Measurements from ENCODE around the gene GAL.

GAL gene

GRCh38 chr11:68658097-68658496 lies 26.2 kb upstream of the GAL start:
- no peak for FAIRE-seq
- DNase-seq (ENCODE audit: insufficient read length, low spot score), result no peak
- TF ChIP-seq POLR2A (IDR thresholded peaks at IDR 0.05; ENCODE audit: low read depth, low read length) (no peak), POU2F2 (IDR thresholded peaks at IDR 0.05; ENCODE audit: low read depth, low read length) (no peak), POLR2AphosphoS5 (IDR thresholded peaks at IDR 0.05; ENCODE audit: low read depth, low read length) (no peak), SPI1 (IDR thresholded peaks at IDR 0.05; ENCODE audit: low read depth, low read length) (no peak), PAX5 (IDR thresholded peaks at IDR 0.05; ENCODE audit: insufficient read depth, low read length, severe bottlenecking) (no peak), TAF1 (IDR thresholded peaks at IDR 0.05; ENCODE audit: low read depth, low read length) (no peak)

- FAIRE-seq (no peak), DNase-seq (ENCODE audit: insufficient read length, low spot score) (no peak)
- TF ChIP-seq POU2F2 (IDR thresholded peaks at IDR 0.05; ENCODE audit: low read depth, low read length), result no peak
- no peak for TF ChIP-seq POLR2AphosphoS5 (IDR thresholded peaks at IDR 0.05; ENCODE audit: low read depth, low read length)
- no peak for TF ChIP-seq SPI1 (IDR thresholded peaks at IDR 0.05; ENCODE audit: low read depth, low read length)
- no peak for TF ChIP-seq PAX5 (IDR thresholded peaks at IDR 0.05; ENCODE audit: insufficient read depth, low read length, severe bottlenecking)
- TF ChIP-seq TAF1 (IDR thresholded peaks at IDR 0.05; ENCODE audit: low read depth, low read length), result no peak
- no peak for TF ChIP-seq POLR2A (IDR thresholded peaks at IDR 0.05; ENCODE audit: low read depth, low read length)
Measured at GRCh38 chr11:68658661-68659060, 25.7 kb upstream of the GAL start.

GRCh38 chr11:68659158-68659921 lies 25.0 kb upstream of the GAL start:
- TF ChIP-seq PAX5 (IDR thresholded peaks at IDR 0.05; ENCODE audit: insufficient read depth, low read length, severe bottlenecking) (no peak), SPI1 (IDR thresholded peaks at IDR 0.05; ENCODE audit: low read depth, low read length) (no peak), TAF1 (IDR thresholded peaks at IDR 0.05; ENCODE audit: low read depth, low read length) (no peak), POLR2AphosphoS5 (IDR thresholded peaks at IDR 0.05; ENCODE audit: low read depth, low read length) (no peak), POLR2A (IDR thresholded peaks at IDR 0.05; ENCODE audit: low read depth, low read length) (no peak), POU2F2 (IDR thresholded peaks at IDR 0.05; ENCODE audit: low read depth, low read length) (no peak)
- FAIRE-seq (no peak), DNase-seq (ENCODE audit: insufficient read length, low spot score) (no peak)

- DNase-seq (ENCODE audit: insufficient read length, low spot score) (no peak), FAIRE-seq (no peak)
- no peak for TF ChIP-seq POLR2A (IDR thresholded peaks at IDR 0.05; ENCODE audit: low read depth, low read length)
- no peak for TF ChIP-seq POU2F2 (IDR thresholded peaks at IDR 0.05; ENCODE audit: low read depth, low read length)
- TF ChIP-seq POLR2AphosphoS5 (IDR thresholded peaks at IDR 0.05; ENCODE audit: low read depth, low read length), result no peak
- no peak for TF ChIP-seq PAX5 (IDR thresholded peaks at IDR 0.05; ENCODE audit: insufficient read depth, low read length, severe bottlenecking)
- no peak for TF ChIP-seq SPI1 (IDR thresholded peaks at IDR 0.05; ENCODE audit: low read depth, low read length)
- TF ChIP-seq TAF1 (IDR thresholded peaks at IDR 0.05; ENCODE audit: low read depth, low read length), result no peak
Measured at GRCh38 chr11:68660066-68660810, 24.1 kb upstream of the GAL start.

- FAIRE-seq (no peak), DNase-seq (ENCODE audit: insufficient read length, low spot score) (no peak)
- no peak for TF ChIP-seq POU2F2 (IDR thresholded peaks at IDR 0.05; ENCODE audit: low read depth, low read length)
- TF ChIP-seq PAX5 (IDR thresholded peaks at IDR 0.05; ENCODE audit: insufficient read depth, low read length, severe bottlenecking), result no peak
- TF ChIP-seq POLR2AphosphoS5 (IDR thresholded peaks at IDR 0.05; ENCODE audit: low read depth, low read length), result no peak
- TF ChIP-seq POLR2A (IDR thresholded peaks at IDR 0.05; ENCODE audit: low read depth, low read length), result no peak
- TF ChIP-seq TAF1 (IDR thresholded peaks at IDR 0.05; ENCODE audit: low read depth, low read length), result no peak
- TF ChIP-seq SPI1 (IDR thresholded peaks at IDR 0.05; ENCODE audit: low read depth, low read length), result no peak
Measured at GRCh38 chr11:68661014-68661413, 23.3 kb upstream of the GAL start.

GRCh38 chr11:68661697-68662603 lies 22.4 kb upstream of the GAL start:
- TF ChIP-seq POLR2AphosphoS5 (IDR thresholded peaks at IDR 0.05; ENCODE audit: low read depth, low read length) (no peak), PAX5 (IDR thresholded peaks at IDR 0.05; ENCODE audit: insufficient read depth, low read length, severe bottlenecking) (no peak), POLR2A (IDR thresholded peaks at IDR 0.05; ENCODE audit: low read depth, low read length) (no peak), TAF1 (IDR thresholded peaks at IDR 0.05; ENCODE audit: low read depth, low read length) (no peak), POU2F2 (IDR thresholded peaks at IDR 0.05; ENCODE audit: low read depth, low read length) (no peak), SPI1 (IDR thresholded peaks at IDR 0.05; ENCODE audit: low read depth, low read length) (no peak)
- FAIRE-seq (no peak), DNase-seq (ENCODE audit: insufficient read length, low spot score) (no peak)

GRCh38 chr11:68663482-68664010 lies 20.8 kb upstream of the GAL start:
- no peak for DNase-seq (ENCODE audit: insufficient read length, low spot score)
- FAIRE-seq, result no peak
- TF ChIP-seq POLR2A (IDR thresholded peaks at IDR 0.05; ENCODE audit: low read depth, low read length) (no peak), PAX5 (IDR thresholded peaks at IDR 0.05; ENCODE audit: insufficient read depth, low read length, severe bottlenecking) (no peak), TAF1 (IDR thresholded peaks at IDR 0.05; ENCODE audit: low read depth, low read length) (no peak), SPI1 (IDR thresholded peaks at IDR 0.05; ENCODE audit: low read depth, low read length) (no peak), POLR2AphosphoS5 (IDR thresholded peaks at IDR 0.05; ENCODE audit: low read depth, low read length) (no peak), POU2F2 (IDR thresholded peaks at IDR 0.05; ENCODE audit: low read depth, low read length) (no peak)

- TF ChIP-seq POLR2A (IDR thresholded peaks at IDR 0.05; ENCODE audit: low read depth, low read length) (no peak), TAF1 (IDR thresholded peaks at IDR 0.05; ENCODE audit: low read depth, low read length) (no peak), SPI1 (IDR thresholded peaks at IDR 0.05; ENCODE audit: low read depth, low read length) (no peak), POLR2AphosphoS5 (IDR thresholded peaks at IDR 0.05; ENCODE audit: low read depth, low read length) (no peak), POU2F2 (IDR thresholded peaks at IDR 0.05; ENCODE audit: low read depth, low read length) (no peak), PAX5 (IDR thresholded peaks at IDR 0.05; ENCODE audit: insufficient read depth, low read length, severe bottlenecking) (no peak)
- DNase-seq (ENCODE audit: insufficient read length, low spot score), result no peak
- no peak for FAIRE-seq
Measured at GRCh38 chr11:68664141-68664540, 20.2 kb upstream of the GAL start.
